ENCODE results near the gene INPP5A. TPM values are rescaled to one million over a fixed set of nuclear protein-coding genes. Genes with fewer than 3 reads are reported as not detected.

Gene INPP5A
- total and polyA plus RNA-seq, 10 donors, result 11.1 to 41.3 (median 30.8) TPM

DNA sequence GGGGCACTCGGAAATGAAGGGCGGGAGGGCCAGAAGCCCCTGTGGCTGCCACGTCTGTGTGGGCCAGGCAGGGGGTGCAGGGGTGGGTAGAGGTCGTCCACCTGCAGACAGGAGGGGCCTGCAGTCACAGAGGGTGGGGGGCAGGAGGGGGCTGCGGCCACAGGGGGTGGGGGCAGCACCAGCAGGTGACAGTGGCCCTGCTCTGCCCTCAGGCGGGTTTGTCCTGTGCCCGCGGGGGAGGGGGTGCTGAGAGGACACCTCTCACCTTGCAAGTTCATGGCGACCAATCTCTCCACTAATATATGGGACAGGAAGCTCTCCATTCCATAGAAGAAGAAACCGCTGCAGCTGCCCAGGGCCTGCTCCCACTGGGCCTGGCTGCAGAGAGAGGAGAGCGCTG is 274.9 kb downstream of the INPP5A start:
- Histone ChIP-seq H3K9me3 (no peaks in the 10 kb centered on the region), H3K4me3 (no peak overlapping the region), H3K36me3 (no peaks in the 10 kb centered on the region), H3K27ac (no peak overlapping the region), H3K4me1 (no peaks in the 10 kb centered on the region), H3K27me3 (replicated peaks in 1 of 7) (peaks cover 0 to 90% (median 4%) of the 10 kb centered on the region in 7 donors)
- no peak for DNase-seq
- intact Hi-C loops (cut with DNase I; ENCODE audit: low total_unique reads), result no loop called here
- TF ChIP-seq POLR2A (IDR thresholded peaks at IDR 0.05), result no peak
- TF ChIP-seq CTCF (IDR thresholded peaks at IDR 0.05 in 8 of 11, conservative IDR thresholded peaks at IDR 0.05 in 3 of 11), result no peak
- no peak for TF ChIP-seq POLR2AphosphoS5 (IDR thresholded peaks at IDR 0.05)
- WGBS, 5 donors, result 64 to 77% (median 74%) methylated on average over 4 to 11 of the region's 11 CpGs

GRCh38 chr10:132813001-132813401 is 275.4 kb downstream of the INPP5A start:
- peak; percentile 62 for DNase-seq
- TF ChIP-seq CTCF (IDR thresholded peaks at IDR 0.05 in 8 of 11, conservative IDR thresholded peaks at IDR 0.05 in 3 of 11), result no peak
- Histone ChIP-seq H3K9me3 (no peaks in the 10 kb centered on the region), H3K27me3 (replicated peaks in 1 of 7) (peaks cover 0 to 92% (median 4%) of the 10 kb centered on the region in 7 donors), H3K4me3 (no peak overlapping the region), H3K27ac (no peak overlapping the region), H3K4me1 (no peaks in the 10 kb centered on the region), H3K36me3 (no peaks in the 10 kb centered on the region)
- WGBS, 5 donors, result 84 to 88% (median 86%) methylated on average over 10 of the region's 10 CpGs
- intact Hi-C loops (cut with DNase I; ENCODE audit: low total_unique reads), result no loop called here

DNA sequence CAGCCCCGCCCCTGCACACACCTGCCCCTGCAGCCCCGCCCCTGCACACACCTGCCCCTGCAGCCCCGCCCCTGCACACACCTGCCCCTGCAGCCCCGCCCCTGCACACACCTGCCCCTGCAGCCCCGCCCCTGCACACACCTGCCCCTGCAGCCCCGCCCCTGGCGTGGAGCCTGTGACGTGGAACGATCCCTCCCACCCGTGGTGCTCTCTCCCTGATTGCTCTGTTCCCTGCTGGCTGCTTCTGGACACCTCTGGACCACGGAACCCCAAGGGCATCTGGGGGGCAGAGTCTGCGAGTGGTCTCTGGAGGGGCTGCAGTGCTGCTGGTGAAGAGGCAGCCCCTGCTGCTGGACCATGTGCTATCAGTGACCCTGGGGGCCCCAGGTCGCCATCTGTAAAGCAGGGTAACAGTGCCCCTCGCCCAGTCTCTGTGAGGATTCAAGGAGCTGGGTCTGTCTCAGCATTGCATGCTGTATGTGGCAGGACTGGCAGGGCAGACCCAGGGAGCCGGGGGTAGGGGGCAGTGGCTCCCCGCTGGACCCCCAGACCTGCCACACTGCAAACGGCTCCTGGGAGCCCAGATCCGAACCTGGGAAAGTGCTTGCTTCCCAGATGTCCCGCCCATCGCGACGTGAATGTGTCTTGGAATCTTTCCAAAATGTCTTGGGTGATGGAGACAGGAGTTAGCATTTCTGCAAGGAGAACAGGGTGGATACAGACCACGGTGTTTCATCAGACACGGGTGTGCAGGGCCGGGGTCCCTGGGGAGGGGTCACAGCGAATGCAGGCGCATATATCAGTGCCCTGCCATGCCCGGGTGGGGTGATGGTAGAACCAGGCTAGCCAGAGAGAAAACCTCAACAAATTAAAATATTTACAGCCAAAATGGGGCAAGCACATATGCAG is 276.2 kb downstream of the INPP5A start:
- DNase-seq, result peak; percentile 55
- H3K27ac ChIP-seq, result no peak overlapping the region

More for the DNA sequence above, 276.2 kb downstream of the INPP5A start:
- H3K9me3 ChIP-seq, result no peaks in the 10 kb centered on the region
- intact Hi-C loops (cut with DNase I; ENCODE audit: low total_unique reads), result no loop called here
- WGBS, 5 donors, result 71 to 78% (median 75%) methylated on average over 16 to 25 of the region's 28 CpGs
- no peak overlapping the region for H3K4me3 ChIP-seq
- H3K36me3 ChIP-seq, result no peaks in the 10 kb centered on the region
- TF ChIP-seq POLR2AphosphoS5 (IDR thresholded peaks at IDR 0.05) (no peak), POLR2A (IDR thresholded peaks at IDR 0.05) (no peak), CTCF (IDR thresholded peaks at IDR 0.05 in 8 of 11, conservative IDR thresholded peaks at IDR 0.05 in 3 of 11) (no peak)
- peaks cover 0 to 89% (median 4%) of the 10 kb centered on the region in 7 donors for H3K27me3 ChIP-seq (replicated peaks in 1 of 7)
- no peaks in the 10 kb centered on the region for H3K4me1 ChIP-seq
